PC-9 (cell line): ENCODE measurements around the gene IKZF1. TPM values are rescaled to one million over a fixed set of nuclear protein-coding genes. Genes with fewer than 3 reads are reported as not detected.

Experiments used
- BruUV-seq: library from RNA; stranded (reverse); fragments of 400-500 nt; replicated peaks from 2 replicates; lab custom pipeline; 2021; lab: Mats Ljungman, UMichigan
- CTCF ChIA-PET: fragments of 300-600 bp; sonication (Branson Sonifier 250); formaldehyde crosslinking; loops from one replicate; lab custom pipeline; 2022; ENCODE audit warnings: antibody characterized with exemption; lab: Charles Lee
- POLR2A ChIA-PET: fragments of 300-600 bp; sonication (Branson Sonifier 250); formaldehyde crosslinking; loops from one replicate; lab custom pipeline; 2022; ENCODE audit warnings: antibody characterized with exemption; ENCODE audit not compliant: unreplicated experiment; lab: Charles Lee
- DNase-seq, 2 experiments: peaks; one replicate each; pipeline versions ENCODE4 v3.0.0 to v3.0.0-alpha.2; 2015 to 2022; ENCODE audit warnings: mixed read lengths in 1 of 2
- H2AFZ ChIP-seq: fragments of 200-600 bp; sonication (generic); 2 replicates; pipeline ENCODE4 v1.8.1; 2017; ENCODE audit warnings: antibody characterized with exemption
- H3F3A ChIP-seq: fragments of 200-600 bp; sonication (generic); 2 replicates; pipeline ENCODE4 v1.8.1; 2017; ENCODE audit warnings: antibody characterized with exemption, mild to moderate bottlenecking, low read depth; ENCODE audit not compliant: insufficient read depth
- H3K27ac ChIP-seq: fragments of 200-600 bp; sonication (generic); 2 replicates; pipeline ENCODE4 v1.6.1; 2016; ENCODE audit warnings: mixed run types
- H3K27me3 ChIP-seq: fragments of 200-600 bp; sonication (generic); 2 replicates; pipeline ENCODE4 v1.6.1; 2016; ENCODE audit warnings: low read depth, mixed run types; ENCODE audit not compliant: insufficient read depth
- H3K36me3 ChIP-seq: fragments of 200-600 bp; sonication (generic); 2 replicates; pipeline ENCODE4 v1.6.1; 2016; ENCODE audit warnings: low read depth, mixed run types
- H3K4me1 ChIP-seq: fragments of 200-600 bp; sonication (generic); replicated peaks from 2 replicates; pipeline ENCODE4 v1.6.1; 2016; ENCODE audit warnings: mixed run types; ENCODE audit not compliant: insufficient read depth
- H3K4me2 ChIP-seq: fragments of 200-600 bp; sonication (generic); 2 replicates; pipeline ENCODE4 v1.6.1; 2017; ENCODE audit warnings: mixed run types
- H3K4me3 ChIP-seq: fragments of 200-600 bp; sonication (generic); 2 replicates; pipeline ENCODE4 v1.6.1; 2016; ENCODE audit warnings: mixed run types
- H3K79me2 ChIP-seq: fragments of 200-600 bp; sonication (generic); 2 replicates; pipeline ENCODE4 v1.6.1; 2017; ENCODE audit warnings: low read depth, mixed run types
- H3K9me2 ChIP-seq: fragments of 200-600 bp; sonication (generic); 2 replicates; pipeline ENCODE4 v1.8.1; 2017; ENCODE audit warnings: mild to moderate bottlenecking; ENCODE audit not compliant: insufficient read depth
- H3K9me3 ChIP-seq: fragments of 200-600 bp; sonication (generic); 2 replicates; pipeline ENCODE4 v1.8.1; 2016; ENCODE audit warnings: low read depth; ENCODE audit not compliant: insufficient read depth
- H4K20me1 ChIP-seq: fragments of 200-600 bp; sonication (generic); 2 replicates; pipeline ENCODE4 v1.8.1; 2017; ENCODE audit not compliant: insufficient read depth
- EZH2 ChIP-seq: fragments of 200-600 bp; sonication (generic); IDR thresholded peaks from 2 replicates; pipeline ENCODE4 v1.8.0; 2017; ENCODE audit warnings: antibody characterized with exemption, low read depth
- intact Hi-C: fragments of 100-400 bp; cut with micrococcal nuclease; formaldehyde crosslinking; loops from one replicate; pipeline ENCODE4 v1.10.0; 2022; ENCODE audit not compliant: unreplicated experiment
- total RNA-seq: library from RNA; stranded (reverse); gene quantifications from 2 replicates; pipeline ENCODE4 v1.2.3, GENCODE V29; 2021
- TF ChIP-seq, protein P1 (sequence below): fragments of 200-600 bp; sonication (generic); conservative IDR thresholded peaks from 2 replicates; pipeline ENCODE4 v1.6.1; 2017; ENCODE audit warnings: mixed run types, antibody characterized with exemption, mild to moderate bottlenecking, moderate library complexity

Gene IKZF1
- total RNA-seq, 1 experiment from 2014 or later = not detected

GRCh38 chr7:50266635-50267386 is 37.7 kb upstream of the IKZF1 start:
- BruUV-seq = no TSS peak
- CTCF ChIA-PET = no interaction called here
- no peak overlapping the region for H2AFZ ChIP-seq
- no peaks in the 10 kb centered on the region for H3K9me2 ChIP-seq
- no peak overlapping the region for H3K4me2 ChIP-seq
- 0 out of 2 replicates have a peak, but pooled peaks cover 3% of the 10 kb centered on the region for H4K20me1 ChIP-seq
- POLR2A ChIA-PET = interaction anchor here (0.6 kb wide), 1 partner anchor 150 kb away, joined by 4 read pairs; no protein-coding TSS in a partner anchor
- no peaks in the 10 kb centered on the region for H3K4me1 ChIP-seq
- intact Hi-C loops = no loop called here
- no peak overlapping the region for H3K4me3 ChIP-seq
- H3K27ac ChIP-seq = no peak overlapping the region
- no peaks in the 10 kb centered on the region for H3K9me3 ChIP-seq
- no peaks in the 10 kb centered on the region for H3K36me3 ChIP-seq
- H3F3A ChIP-seq = no peaks in the 10 kb centered on the region
- H3K79me2 ChIP-seq = no peaks in the 10 kb centered on the region
- TF ChIP-seq, protein P1, sequence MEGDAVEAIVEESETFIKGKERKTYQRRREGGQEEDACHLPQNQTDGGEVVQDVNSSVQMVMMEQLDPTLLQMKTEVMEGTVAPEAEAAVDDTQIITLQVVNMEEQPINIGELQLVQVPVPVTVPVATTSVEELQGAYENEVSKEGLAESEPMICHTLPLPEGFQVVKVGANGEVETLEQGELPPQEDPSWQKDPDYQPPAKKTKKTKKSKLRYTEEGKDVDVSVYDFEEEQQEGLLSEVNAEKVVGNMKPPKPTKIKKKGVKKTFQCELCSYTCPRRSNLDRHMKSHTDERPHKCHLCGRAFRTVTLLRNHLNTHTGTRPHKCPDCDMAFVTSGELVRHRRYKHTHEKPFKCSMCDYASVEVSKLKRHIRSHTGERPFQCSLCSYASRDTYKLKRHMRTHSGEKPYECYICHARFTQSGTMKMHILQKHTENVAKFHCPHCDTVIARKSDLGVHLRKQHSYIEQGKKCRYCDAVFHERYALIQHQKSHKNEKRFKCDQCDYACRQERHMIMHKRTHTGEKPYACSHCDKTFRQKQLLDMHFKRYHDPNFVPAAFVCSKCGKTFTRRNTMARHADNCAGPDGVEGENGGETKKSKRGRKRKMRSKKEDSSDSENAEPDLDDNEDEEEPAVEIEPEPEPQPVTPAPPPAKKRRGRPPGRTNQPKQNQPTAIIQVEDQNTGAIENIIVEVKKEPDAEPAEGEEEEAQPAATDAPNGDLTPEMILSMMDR = no peak
- TF ChIP-seq EZH2 = no peak
- H3K27me3 ChIP-seq = peaks cover 22% of the 10 kb centered on the region; the same call in 1 of the 2 replicates
- DNase-seq = no peak

GRCh38 chr7:50267525-50268041 is 36.9 kb upstream of the IKZF1 start:
- no TSS peak for BruUV-seq
- CTCF ChIA-PET = no interaction called here
- intact Hi-C loops = no loop called here

DNA sequence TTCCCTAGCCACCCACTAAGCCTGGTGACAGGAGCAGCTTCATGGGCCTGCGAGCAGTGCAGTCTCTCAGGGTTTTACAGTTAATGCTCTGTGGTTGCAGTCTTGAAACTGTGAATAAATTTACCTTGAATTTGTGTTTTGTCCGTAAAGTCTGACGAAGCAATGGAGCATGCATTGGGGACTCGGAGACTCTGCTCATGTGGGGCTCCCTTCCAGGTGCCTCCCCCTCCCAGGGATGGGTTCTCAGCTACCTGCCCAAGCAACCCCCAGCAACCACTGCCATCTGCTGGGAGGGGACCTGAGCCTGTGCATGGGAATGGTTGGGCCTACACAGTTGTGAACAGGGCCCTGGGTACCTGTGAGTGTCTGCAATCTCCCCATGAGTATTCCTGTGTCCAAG is 36.3 kb upstream of the IKZF1 start:
- Histone ChIP-seq H2AFZ (no peak overlapping the region), H4K20me1 (0 out of 2 replicates have a peak, but pooled peaks cover 3% of the 10 kb centered on the region), H3K4me2 (no peak overlapping the region), H3K27me3 (peaks cover 22% of the 10 kb centered on the region; the same call in 1 of the 2 replicates), H3K9me3 (no peaks in the 10 kb centered on the region), H3K9me2 (no peaks in the 10 kb centered on the region), H3F3A (no peaks in the 10 kb centered on the region), H3K27ac (no peak overlapping the region), H3K36me3 (no peaks in the 10 kb centered on the region), H3K4me3 (no peak overlapping the region), H3K4me1 (no peaks in the 10 kb centered on the region), H3K79me2 (no peaks in the 10 kb centered on the region)
- POLR2A ChIA-PET = no interaction called here
- intact Hi-C loops = no loop called here
- CTCF ChIA-PET = no interaction called here
- no TSS peak for BruUV-seq
- TF ChIP-seq EZH2 = no peak
- TF ChIP-seq, protein P1 = no peak
- DNase-seq = no peak

More at GRCh38 chr7:50267525-50268041, 36.9 kb upstream of the IKZF1 start:
- H3K27me3 ChIP-seq = peaks cover 22% of the 10 kb centered on the region; the same call in 1 of the 2 replicates
- no peaks in the 10 kb centered on the region for H3K4me1 ChIP-seq
- H4K20me1 ChIP-seq = 0 out of 2 replicates have a peak, but pooled peaks cover 3% of the 10 kb centered on the region
- no peaks in the 10 kb centered on the region for H3K9me2 ChIP-seq
- H3K4me2 ChIP-seq = no peak overlapping the region
- no peak for DNase-seq
- H3K9me3 ChIP-seq = no peaks in the 10 kb centered on the region
- no peaks in the 10 kb centered on the region for H3F3A ChIP-seq
- no peaks in the 10 kb centered on the region for H3K36me3 ChIP-seq
- no peak overlapping the region for H3K4me3 ChIP-seq
- no peak for TF ChIP-seq EZH2
- TF ChIP-seq, protein P1 = no peak
- no peaks in the 10 kb centered on the region for H3K79me2 ChIP-seq
- H3K27ac ChIP-seq = no peak overlapping the region
- POLR2A ChIA-PET = no interaction called here
- H2AFZ ChIP-seq = no peak overlapping the region
